NOMO-1 (cell line): ENCODE results near the gene MORN5.

ENCODE experiments used
- DNase-seq, 2 experiments: peaks; one replicate each; lab custom pipeline; 2025; ENCODE audit not compliant: unreplicated experiment in 2 of 2; lab: John Stamatoyannopoulos, UW

Gene MORN5

DNA sequence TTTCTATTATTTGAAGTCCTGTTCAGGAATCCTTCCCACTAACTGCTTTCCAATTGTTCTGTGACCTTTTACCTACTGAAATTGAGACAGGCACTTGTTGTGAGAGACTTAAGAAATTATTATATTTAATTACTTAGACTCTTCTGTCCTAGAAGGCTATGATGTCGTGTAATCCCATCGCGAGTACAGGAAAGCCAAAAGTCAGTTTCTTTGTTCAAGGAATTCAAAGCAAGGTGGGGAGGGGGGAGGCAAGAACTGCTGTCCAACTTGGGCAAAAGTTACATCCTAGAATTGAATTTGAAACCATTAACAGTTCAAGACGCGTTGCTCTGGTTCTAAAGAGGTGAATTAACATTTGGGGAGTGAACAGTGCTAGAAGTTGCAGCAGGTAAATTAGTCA lies 18.0 kb upstream of the MORN5 start:
- DNase-seq, result no peak

DNA sequence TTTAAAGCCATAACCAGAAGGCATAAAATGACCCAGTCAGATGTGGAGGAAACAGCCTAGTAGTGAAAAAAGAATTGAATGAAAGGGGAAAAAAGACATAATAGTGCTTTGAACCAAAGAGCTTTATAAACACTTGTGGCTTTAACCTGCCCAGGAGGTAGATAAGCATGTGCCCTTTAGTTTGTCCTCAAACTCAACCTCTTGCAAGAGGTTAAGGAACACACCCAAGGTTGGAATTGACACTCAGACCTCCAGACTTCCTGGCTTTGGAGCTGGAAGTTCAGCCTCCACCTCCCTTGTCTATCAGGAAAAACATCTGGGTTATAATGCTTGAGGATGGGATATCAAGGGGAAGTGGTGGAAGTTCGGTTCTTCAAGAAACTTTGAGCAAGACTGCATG lies 16.4 kb upstream of the MORN5 start:
- no peak for DNase-seq

DNA sequence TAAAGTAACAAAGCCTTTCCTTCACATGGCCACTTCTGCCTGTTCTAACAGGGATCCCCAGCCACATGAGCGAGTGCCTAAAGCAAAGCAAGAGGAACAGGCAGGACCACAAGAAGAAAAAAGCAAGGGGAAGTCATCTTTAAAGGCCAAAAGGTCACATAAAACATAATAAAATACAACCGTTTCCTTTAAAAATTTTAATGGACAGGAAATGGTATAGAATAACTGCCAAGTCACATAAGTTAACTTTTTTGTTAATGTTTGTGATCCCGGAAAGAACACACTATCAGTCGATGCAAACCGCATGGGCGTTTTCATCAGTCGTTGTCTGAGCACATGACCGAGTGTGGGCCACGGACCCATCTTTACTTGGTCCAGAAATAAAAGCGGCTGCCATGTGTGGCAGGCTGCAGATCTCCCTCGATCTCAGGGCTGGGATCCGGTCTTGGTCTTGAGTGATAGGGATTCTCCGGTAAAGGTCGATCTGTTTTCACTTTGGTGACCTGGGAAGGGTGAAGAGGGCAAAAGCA lies 15.8 kb upstream of the MORN5 start:
- peak in 1 of 2 experiments; percentile 46 for DNase-seq

DNA sequence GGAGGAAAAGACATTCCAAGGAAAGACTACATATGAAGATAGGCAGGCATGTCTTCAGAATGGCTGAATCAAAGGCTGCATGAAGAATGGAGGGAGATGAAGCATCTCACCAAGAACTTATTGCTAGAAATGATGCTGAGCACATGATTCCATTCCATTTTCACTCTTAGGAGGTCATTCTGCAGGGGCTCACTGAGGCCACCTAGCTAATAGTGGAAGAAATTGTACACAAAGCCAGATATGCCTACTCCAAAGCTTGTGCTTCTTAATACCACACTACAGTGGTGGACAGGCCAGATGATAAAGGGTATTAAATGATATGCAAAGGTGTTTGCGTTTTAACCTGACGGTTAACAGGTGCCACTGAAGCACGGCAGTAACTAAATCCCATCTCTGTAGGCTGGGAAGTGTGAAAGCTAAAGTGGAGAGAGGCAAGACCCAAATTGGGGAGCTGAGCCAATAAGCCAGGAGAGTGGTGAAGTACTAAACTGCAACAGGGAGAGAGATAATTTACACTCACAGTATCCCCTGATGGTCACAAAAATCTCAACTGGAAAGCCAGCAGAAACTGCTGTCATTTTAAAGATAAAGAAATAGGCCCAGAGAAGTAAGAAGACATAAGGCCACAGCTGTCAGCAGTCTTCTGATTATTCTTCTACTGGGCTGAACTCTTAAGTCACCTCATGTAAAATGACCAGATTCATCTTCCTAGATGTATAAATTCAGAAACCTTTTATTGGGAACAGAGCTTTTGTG lies 14.7 kb upstream of the MORN5 start:
- no peak for DNase-seq

DNA sequence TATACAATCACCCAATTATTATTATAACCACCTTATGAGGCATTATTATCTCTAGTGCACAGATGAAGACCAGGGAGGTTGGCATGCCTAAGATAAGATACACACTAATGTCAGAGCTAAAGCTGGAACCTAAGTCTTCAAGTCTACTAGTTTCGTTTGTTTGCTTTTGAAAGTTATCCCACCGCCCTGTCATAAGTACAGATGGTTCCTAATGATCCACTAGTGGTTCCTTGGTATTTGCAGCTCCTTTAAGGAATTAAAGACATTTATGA lies 14.2 kb upstream of the MORN5 start:
- DNase-seq, result no peak

DNA sequence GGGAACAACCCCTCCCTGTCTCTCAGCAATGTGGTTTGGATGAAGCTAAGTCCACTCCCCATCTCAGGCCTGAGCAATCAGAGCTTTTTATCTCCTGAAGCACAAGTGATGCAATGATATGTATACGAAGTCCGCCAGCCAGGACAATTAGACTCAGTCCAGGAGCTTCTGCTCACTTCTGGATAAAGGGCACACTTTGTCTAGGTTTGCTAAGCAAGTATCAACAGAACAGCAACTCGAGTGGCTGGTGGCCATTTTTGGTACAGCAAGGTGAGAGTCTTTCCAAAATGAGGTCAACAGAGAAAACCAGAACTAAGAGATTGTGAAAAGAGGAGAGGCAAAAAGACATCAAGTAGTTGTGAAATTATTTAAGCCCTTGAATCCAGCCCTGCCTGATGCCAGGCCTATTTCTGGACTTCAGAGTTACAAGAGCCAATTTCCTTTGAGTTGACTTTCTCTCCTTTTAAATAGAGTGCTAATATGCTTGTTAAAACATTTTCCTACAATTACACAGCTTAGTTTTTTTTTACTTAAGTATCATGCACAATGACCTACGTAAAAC lies 8.4 kb upstream of the MORN5 start:
- no peak for DNase-seq

DNA sequence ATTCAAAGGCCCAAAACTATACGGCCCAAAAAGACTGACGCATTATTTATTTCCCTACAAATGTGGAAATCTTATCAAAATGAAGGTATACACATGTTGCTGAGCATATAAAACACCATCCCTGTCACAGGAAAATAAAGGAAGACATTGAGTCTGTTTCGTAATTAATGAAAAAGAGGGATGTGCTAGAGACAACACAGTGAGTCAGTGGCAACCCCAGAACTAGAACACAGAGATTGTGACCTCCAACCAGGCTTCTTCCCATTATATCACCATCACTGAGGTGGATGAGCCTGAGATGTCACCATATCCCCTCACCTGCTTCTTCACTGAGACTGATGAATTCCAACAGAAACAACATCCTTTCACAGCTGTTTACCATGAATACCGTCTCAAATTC lies 3.9 kb upstream of the MORN5 start:
- DNase-seq, result no peak

DNA sequence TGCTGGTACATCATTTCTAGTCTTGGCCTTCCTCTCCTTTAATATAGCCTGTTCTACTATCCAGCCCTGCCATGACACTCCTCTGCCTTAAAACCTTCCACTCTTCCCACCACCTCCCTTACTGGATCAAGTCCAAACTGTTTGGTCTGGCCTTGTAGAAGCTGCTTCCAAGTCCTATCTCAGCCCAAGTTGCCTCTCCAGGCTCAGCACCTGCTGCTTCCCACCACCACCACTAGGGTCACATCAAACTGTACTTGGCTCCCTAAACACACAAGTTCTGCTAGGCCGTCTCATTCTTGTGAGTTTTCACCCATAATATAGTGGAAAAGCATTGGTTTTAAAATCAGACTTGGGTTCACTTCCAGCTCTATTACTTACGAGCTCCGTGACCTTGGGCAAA lies 1.5 kb upstream of the MORN5 start:
- DNase-seq, result peak in 1 of 2 experiments; percentile 31

DNA sequence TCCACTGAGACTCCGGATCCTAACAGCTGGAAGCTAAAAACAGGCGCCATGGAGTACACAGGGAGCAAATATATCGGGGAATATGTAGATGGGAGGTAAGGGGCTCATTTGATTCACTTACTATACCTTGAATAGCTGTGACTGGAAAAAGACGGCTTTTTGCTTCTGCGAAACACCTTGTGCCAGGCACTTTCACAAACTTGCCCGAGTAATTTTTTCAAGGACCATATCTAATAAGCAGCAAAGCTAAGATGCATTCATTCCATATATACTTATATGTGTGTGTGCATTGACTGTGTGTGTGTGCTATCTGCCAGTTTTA lies 178 bp downstream of the MORN5 start:
- no peak for DNase-seq

DNA sequence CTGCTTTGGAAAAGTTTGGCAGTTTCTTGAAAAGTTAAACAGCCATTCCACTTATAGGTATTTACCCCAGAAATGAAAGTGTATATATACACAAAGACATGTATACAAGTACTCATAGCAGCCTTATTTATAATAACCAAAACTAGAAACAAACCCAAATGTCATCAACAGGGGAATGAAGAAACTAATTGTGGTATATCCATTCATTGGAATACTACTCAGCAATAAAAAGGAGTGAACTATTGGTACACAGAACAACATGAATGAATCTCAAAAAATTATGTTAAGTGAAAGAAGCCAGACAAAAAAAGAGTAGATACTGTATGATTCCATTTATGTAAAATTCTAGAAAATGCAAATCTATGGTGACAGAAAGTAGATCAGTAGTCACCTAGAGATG lies 2.7 kb downstream of the MORN5 start:
- no peak for DNase-seq

DNA sequence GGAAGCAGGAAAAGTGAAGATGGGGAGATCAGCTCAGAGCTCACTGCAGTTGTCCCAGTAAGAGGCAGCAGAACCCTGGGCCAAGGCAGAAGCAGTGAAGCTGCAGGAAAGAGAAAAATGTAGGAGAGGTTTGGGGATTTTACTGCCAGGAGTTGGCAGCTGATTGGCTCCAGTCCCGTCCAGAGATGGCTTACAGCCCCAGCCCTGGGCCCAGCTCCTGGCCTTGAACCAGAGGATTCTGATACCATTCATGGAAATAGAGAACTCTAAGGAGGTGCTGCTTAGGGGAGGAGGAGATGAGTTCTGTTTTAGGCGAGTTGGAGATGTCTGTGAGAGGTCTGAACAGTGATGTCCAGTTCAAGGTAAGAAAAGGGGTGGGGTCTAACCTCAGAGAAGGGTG lies 4.6 kb downstream of the MORN5 start:
- no peak for DNase-seq

DNA sequence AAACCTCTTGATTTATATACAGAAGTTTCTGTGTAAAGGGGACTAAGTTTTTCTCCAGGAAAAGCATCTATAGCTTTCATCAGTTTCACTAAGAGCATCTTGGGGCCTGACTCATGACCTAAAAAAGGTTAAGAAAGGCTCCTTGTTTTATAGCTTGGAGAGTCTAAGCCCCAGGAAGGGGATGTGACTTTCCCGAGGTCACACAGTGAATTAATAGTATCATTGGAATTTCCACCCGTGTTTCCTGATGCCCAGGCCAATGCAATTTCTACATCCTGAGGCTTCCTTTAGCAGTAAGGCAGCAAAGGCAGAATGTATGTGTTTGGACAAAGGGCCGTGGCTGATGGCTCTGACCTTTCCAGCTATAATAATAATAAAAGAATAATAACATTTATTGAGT lies 8.6 kb downstream of the MORN5 start:
- no peak for DNase-seq

DNA sequence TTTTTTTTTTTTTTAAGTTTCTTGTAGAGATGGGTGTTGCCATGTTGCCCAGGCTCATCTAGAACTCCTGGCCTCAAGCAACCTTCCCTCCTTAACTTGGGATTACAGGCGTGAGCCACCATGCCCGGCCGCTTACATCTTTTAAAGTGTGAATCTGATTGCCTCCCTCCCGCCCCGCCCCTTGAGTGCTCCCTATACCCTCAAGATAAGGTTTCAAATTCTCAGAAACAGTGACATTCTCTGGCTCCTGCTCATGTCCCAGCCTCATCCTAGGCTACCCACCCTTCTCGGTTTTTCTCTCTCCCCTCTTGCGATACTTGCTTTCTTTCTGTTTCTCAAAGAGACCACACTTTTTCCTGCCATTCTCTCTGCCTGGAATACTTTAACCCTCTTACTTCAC lies 12.4 kb downstream of the MORN5 start:
- DNase-seq, result no peak

DNA sequence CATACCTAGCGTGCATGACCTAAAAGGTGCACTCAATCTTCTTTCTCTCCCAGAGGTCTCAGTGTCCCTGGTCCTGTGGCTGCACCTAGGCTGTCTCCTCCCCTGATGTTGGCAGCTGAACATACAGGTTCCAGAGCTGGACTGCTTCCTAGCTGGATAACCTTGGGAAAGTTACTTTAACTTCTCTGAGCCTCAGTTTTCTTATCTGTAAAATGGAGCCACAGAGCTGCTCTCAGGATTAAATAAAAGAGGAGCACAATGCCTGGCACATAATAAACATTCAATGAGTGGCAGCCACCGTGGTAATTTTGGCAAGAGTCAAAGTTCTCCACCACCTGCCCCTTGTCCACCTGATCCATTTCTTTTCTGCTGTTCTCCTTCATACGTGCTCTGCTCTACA lies 14.0 kb downstream of the MORN5 start:
- no peak for DNase-seq

DNA sequence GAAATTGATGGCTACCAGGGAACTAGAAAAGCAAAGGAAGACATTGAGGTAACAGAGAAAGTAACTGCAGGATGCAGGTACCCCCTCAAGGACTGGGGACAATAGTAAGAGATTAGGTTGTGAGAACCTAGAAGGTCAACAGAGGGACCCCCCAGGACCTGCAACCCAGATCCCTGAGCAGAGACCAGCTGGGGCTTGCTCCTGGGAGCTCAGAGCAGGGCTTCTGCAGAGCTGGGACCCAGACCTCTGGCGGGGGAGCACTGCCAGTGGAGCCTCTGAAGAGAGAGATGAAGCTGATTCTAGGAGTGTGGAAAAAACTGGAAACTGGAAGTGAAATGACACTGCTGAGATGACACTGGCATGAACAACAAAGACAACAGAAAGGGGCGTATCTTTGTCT lies 17.2 kb downstream of the MORN5 start:
- DNase-seq, result no peak

DNA sequence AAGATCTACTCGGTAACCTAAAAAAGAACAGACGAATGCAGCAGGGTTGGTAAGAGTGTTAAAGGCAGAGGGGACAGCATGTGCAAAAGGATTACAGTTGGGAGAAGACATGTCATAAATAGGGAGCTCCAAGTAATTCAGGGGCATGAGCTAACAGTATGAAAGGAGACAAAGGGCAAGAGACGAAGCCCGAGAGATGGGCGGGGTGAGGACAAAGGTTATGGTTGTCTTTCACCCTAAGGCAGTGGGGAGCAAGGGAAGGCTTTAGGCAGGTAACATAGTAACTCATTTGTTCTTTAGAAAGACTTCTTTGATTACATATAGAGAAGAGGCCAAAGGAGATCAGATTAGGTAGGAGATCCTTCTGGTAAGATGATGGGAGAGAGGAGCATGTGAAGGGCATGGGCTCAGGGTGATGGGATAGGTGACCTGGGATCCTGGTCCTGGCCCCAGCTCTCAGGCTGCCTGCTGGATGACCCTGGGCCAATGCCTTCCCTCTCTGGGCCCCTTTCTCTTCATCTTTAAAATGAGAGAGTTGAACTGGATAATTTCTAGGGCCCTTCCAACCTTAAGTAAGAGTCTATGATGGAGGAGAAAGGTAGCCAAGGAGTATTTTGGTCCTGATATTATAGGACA lies 19.5 kb downstream of the MORN5 start:
- DNase-seq, result no peak

DNA sequence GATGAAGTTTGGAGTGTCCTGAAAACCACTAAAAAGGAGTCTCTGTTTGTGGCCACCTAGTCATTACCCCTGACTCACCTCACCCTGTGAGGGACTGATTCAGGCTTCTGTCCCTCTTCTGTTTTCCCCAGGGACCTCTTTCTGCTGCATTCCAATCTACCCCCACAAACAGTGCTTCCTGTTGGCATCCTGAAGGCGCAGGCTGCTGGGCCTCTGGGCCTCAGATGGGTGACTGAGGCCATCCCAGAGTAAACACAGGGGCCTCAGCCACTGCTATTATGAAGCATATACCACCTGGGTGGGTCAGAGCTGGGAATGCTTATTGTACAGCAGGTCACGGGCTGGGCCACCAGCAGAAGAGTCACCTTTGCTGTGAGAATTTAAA lies 20.0 kb downstream of the MORN5 start:
- no peak for DNase-seq

DNA sequence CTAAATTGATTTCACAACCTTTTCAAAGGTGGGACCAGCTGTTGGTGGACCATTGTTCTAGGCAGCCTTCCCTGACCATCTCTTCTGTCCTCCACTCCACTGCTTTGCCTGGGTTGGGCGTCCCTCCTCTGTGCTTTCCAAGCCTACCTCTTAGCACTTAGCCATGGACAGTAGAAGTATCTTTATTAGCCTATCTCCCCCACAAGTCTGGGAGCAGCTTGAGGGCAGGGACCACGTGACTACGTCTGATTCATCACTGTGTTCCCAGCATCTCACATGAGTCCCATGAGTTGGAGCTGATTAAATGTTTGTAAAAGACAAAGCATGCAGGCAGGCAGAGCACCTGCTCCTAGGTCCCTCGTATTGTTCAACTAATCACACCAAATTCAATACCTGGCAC lies 20.9 kb downstream of the MORN5 start:
- DNase-seq, result no peak

DNA sequence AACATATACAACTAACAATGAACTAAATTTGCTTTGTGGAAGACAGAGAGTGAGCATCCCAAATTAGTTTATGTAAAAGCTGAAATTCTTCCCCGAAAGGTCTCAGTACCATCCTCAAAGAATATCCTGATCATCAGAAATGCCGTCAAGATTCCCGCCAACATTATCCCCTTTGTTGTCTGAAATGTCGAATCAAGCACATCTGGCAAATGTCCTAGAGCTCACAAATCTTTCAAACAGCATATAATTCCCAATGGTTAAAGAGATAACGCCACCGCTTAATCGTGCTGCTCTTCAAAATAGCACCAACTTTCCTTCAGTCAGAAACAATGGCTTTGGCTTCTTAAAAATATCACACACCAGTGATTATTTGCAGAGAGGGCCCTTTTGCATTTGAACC lies 23.8 kb downstream of the MORN5 start:
- no peak for DNase-seq

DNA sequence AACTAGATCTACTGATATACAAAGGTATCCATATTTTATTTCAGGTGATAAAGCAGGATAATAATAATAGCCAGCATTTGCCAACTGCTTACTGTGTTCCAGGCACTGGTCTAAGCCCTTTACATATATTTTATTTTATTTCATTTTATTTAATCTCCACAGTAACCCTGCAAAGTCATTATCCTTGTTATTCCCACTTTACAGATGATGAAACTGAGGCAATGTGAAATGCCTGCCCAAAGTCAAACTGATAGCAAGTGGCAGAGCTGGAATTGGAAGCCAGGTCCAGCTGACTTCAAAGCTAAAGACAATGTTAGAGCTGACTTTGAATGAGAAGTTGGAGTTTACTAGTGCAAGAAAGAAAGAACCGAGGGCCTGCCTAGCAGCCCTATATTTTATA lies 24.8 kb downstream of the MORN5 start:
- DNase-seq, result no peak

DNA sequence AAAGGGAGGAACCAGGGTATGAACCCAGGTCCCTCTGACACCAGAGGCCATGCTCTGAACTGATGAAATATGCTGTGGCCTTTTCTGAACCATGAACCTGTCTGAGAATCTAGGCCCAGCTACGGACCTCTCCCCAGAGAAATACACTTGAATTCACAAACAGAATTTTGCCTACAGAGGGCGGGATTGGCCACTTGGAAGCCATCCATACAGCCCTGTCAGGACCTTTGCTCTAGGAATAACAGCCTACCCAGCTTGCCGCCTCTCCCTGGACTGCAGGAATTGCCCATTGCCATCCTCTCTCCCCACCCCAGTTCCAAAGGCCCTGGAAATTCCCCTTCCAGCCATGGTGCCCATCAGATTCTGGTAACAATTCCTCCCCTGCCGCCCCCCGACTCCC lies 26.6 kb downstream of the MORN5 start:
- DNase-seq, result no peak

DNA sequence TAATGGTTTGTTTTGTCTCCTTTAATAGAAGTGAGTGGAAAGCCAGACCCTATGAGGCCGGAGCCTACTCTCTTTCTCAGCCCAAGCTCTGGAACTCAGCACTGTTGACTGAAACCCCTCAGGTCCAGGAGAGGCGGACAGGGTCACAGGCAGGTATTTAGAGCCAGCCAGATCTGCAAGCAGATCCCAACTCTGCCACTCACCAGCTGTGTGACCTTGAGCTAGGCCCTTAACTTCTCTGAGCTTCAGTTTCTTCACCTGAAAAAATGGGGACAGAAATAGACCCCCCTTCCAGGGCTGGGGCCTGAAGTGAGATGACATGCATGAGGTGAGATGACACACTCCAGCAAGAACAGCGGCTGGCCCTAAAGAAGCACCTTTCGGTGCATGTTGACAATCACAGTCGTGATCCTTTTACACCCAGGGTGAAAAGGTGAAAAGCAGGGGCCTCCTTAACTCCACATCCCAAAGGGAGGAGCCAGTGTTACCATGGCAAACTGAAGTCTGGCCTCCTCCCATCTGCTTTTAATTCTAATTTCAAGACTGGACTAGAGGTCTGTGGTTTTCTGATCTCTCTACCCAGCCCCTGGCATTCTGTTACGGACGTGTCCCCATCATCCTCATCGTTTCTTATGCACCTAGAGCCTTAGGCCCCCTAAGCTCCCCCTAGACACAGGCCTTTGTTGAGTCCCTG lies 27.2 kb downstream of the MORN5 start:
- DNase-seq, result no peak
